ENCODE results near the gene HAGHL.

Gene HAGHL

GRCh38 chr16:680967-681745, 45.8 kb upstream of the HAGHL start (continued):
- TF ChIP-seq TSHZ1 (tag by site-specific recombination; IDR thresholded peaks at IDR 0.05; ENCODE audit: borderline replicate concordance) = no peak
- TF ChIP-seq KLF1 (tag by site-specific recombination; IDR thresholded peaks at IDR 0.05) = no peak
- no peak for TF ChIP-seq ZNF214 (tag by site-specific recombination; IDR thresholded peaks at IDR 0.05; ENCODE audit: borderline replicate concordance)
- no peak; the same call in 1 of the 2 replicates for TF ChIP-seq ZFP69B (tag by site-specific recombination; IDR thresholded peaks at IDR 0.05)
- TF ChIP-seq ZNF658 (tag by site-specific recombination; IDR thresholded peaks at IDR 0.05) = no peak
- peak; percentile 17; the same call in 1 of the 2 replicates for TF ChIP-seq EGR2 (tag by site-specific recombination; IDR thresholded peaks at IDR 0.05; ENCODE audit: low read depth)
- no peak for TF ChIP-seq ZSCAN30 (tag by site-specific recombination; IDR thresholded peaks at IDR 0.05)
- TF ChIP-seq ZNF223 (tag by site-specific recombination; IDR thresholded peaks at IDR 0.05) = no peak
- TF ChIP-seq ZNF596 (tag by site-specific recombination; IDR thresholded peaks at IDR 0.05) = no peak
- TF ChIP-seq ZNF544 (tag by site-specific recombination; IDR thresholded peaks at IDR 0.05) = no peak
- no peak for TF ChIP-seq ZNF280D (tag by site-specific recombination; IDR thresholded peaks at IDR 0.05)
- TF ChIP-seq ZNF248 (tag by site-specific recombination; IDR thresholded peaks at IDR 0.05) = no peak
- no peak for TF ChIP-seq GLIS1 (tag by site-specific recombination; IDR thresholded peaks at IDR 0.05)
- no peak for TF ChIP-seq KLF9 (tag by site-specific recombination; IDR thresholded peaks at IDR 0.05; ENCODE audit: low read depth)
- no peak for TF ChIP-seq ZNF704 (tag by site-specific recombination; IDR thresholded peaks at IDR 0.05)
- TF ChIP-seq ZNF155 (tag by site-specific recombination; IDR thresholded peaks at IDR 0.05) = no peak
- peak; percentile 95 for TF ChIP-seq ZNF335 (tag by site-specific recombination; conservative IDR thresholded peaks at IDR 0.05)
- TF ChIP-seq ZNF501 (tag by site-specific recombination; IDR thresholded peaks at IDR 0.05) = 0 out of 2 replicates have a peak, but pooled peaks have one; percentile 16
- peak; percentile 49 for TF ChIP-seq PBX3 (CRISPR knock-in tag; IDR thresholded peaks at IDR 0.05)
- no peak for TF ChIP-seq ZNF175 (tag by site-specific recombination; IDR thresholded peaks at IDR 0.05)
- no peak for TF ChIP-seq PATZ1 (tag by site-specific recombination; IDR thresholded peaks at IDR 0.05)
- no peak for TF ChIP-seq ZNF112 (tag by site-specific recombination; IDR thresholded peaks at IDR 0.05)
- no peak for TF ChIP-seq ZNF701 (tag by site-specific recombination; IDR thresholded peaks at IDR 0.05)
- no peak for TF ChIP-seq ZNF513 (tag by site-specific recombination; IDR thresholded peaks at IDR 0.05)
- TF ChIP-seq ZNF202 (tag by site-specific recombination; IDR thresholded peaks at IDR 0.05; ENCODE audit: borderline replicate concordance) = no peak
- no peak for TF ChIP-seq ZNF416 (tag by site-specific recombination; IDR thresholded peaks at IDR 0.05)
- no peak for TF ChIP-seq RBAK (tag by site-specific recombination; IDR thresholded peaks at IDR 0.05)
- TF ChIP-seq ZNF585B (tag by site-specific recombination; IDR thresholded peaks at IDR 0.05) = no peak

All from HEK293 (cell line).